Gastrocnemius medialis (tissue), 4 donors: ENCODE results near the gene NFKBIE.

Source experiments
- POLR2A ChIP-seq, 2 donors: fragments of 450-650 bp; IDR thresholded peaks; one replicate each; pipeline ENCODE4 v1.6.1; 2017; ENCODE audit warnings: antibody characterized with exemption in 2 of 2, mild to moderate bottlenecking in 2 of 2, moderate library complexity in 2 of 2
- TF ChIP-seq, protein P1 (sequence below), 5 experiments: fragments of 450-650 bp in 3 of 5; fragments of 200-600 bp in 2 of 5; sonication (generic) in 2 of 5; IDR thresholded peaks in 4 of 5; conservative IDR thresholded peaks in 1 of 5; 1 replicate in 4 of 5; 2 replicates in 1 of 5; pipeline ENCODE4 v1.5.1; 2016 to 2019; ENCODE audit warnings: antibody characterized with exemption in 5 of 5, mild to moderate bottlenecking in 3 of 5, moderate library complexity in 3 of 5

- TF ChIP-seq, protein P1, sequence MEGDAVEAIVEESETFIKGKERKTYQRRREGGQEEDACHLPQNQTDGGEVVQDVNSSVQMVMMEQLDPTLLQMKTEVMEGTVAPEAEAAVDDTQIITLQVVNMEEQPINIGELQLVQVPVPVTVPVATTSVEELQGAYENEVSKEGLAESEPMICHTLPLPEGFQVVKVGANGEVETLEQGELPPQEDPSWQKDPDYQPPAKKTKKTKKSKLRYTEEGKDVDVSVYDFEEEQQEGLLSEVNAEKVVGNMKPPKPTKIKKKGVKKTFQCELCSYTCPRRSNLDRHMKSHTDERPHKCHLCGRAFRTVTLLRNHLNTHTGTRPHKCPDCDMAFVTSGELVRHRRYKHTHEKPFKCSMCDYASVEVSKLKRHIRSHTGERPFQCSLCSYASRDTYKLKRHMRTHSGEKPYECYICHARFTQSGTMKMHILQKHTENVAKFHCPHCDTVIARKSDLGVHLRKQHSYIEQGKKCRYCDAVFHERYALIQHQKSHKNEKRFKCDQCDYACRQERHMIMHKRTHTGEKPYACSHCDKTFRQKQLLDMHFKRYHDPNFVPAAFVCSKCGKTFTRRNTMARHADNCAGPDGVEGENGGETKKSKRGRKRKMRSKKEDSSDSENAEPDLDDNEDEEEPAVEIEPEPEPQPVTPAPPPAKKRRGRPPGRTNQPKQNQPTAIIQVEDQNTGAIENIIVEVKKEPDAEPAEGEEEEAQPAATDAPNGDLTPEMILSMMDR (IDR thresholded peaks at IDR 0.05 in 4 of 5, conservative IDR thresholded peaks at IDR 0.05 in 1 of 5): no peak
- TF ChIP-seq POLR2A (IDR thresholded peaks at IDR 0.05): no peak
Measured at GRCh38 chr6:44301782-44302564, 36.6 kb upstream of the NFKBIE start.
